ENCODE measurements around the gene ARHGEF1.

The ARHGEF1 gene

GRCh38 chr19:41847351-41848105 lies 35.5 kb upstream of the ARHGEF1 start:
- H3K36me3 ChIP-seq (ENCODE audit: control insufficient read depth in 1 of 2, insufficient read depth in 2 of 2, low read length in 2 of 2), result no peaks in the 10 kb centered on the region
- H4K8ac ChIP-seq (ENCODE audit: low read depth, low read length), result no peak overlapping the region
- no CpG with 5 or more reads among the region's 19 CpGs for WGBS (ENCODE audit: extremely low coverage, insufficient coverage, insufficient read length)
- H3K79me2 ChIP-seq (ENCODE audit: control insufficient read depth, insufficient read depth, low read length, poor library complexity), result no peaks in the 10 kb centered on the region
- H2BK120ac ChIP-seq (ENCODE audit: insufficient read depth, low read length, poor library complexity), result no peak overlapping the region
- H4K12ac ChIP-seq (ENCODE audit: low read depth, low read length), result no peak overlapping the region
- H3K18ac ChIP-seq (ENCODE audit: low read length), result no peak overlapping the region
- no peak overlapping the region for H3K4me2 ChIP-seq (ENCODE audit: low read length)
- H3K9ac ChIP-seq (ENCODE audit: low read length), result no peak overlapping the region
- no peak overlapping the region for H2BK12ac ChIP-seq (ENCODE audit: low read length)
- no peak overlapping the region for H2AK5ac ChIP-seq (ENCODE audit: low read length)
- no peak for DNase-seq
- no peak overlapping the region for H2BK5ac ChIP-seq (ENCODE audit: low read depth, low read length, poor library complexity)
- H3K9me3 ChIP-seq (ENCODE audit: insufficient read depth, low read depth, low read length), result peaks cover 2% of the 10 kb centered on the region
- H3K4me1 ChIP-seq (ENCODE audit: control insufficient read depth in 1 of 2, insufficient read depth in 2 of 2, low read length in 2 of 2), result no peaks in the 10 kb centered on the region
- no peak overlapping the region for H3K4me3 ChIP-seq (ENCODE audit: low read depth, low read length)
- no peak overlapping the region for H2AFZ ChIP-seq (ENCODE audit: insufficient read depth, low read length, poor library complexity)
- H3K79me1 ChIP-seq (ENCODE audit: low read length), result no peaks in the 10 kb centered on the region
- H3K4ac ChIP-seq (ENCODE audit: low read depth, low read length), result no peak overlapping the region
- H3K27me3 ChIP-seq (ENCODE audit: insufficient read depth, low read length), result no peaks in the 10 kb centered on the region
- no peak overlapping the region for H3K14ac ChIP-seq (ENCODE audit: low read length)
- H4K91ac ChIP-seq (ENCODE audit: low read depth, low read length), result no peak overlapping the region
- no peak overlapping the region for H3K23ac ChIP-seq (ENCODE audit: low read length)
- H3K27ac ChIP-seq (ENCODE audit: low read depth, low read length), result no peak overlapping the region

DNA sequence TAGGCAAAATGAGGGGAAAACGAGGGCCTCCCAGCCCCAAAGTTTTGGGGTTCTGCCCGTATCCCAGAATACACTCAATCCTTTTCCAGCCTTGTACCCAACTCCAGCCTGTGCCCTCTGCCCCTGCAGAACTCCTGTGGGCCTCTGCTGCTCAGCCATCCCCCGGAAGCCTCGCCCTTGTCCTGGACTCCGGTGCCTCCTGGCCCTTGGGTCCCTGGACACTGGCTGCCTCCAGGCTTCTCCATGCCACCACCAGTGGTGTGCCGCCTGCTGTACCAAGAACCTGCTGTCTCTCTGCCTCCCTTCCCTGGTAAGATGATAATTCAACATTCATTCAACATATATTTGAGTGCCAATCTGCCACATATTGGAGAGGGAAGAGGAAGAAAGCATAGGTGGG lies 34.3 kb upstream of the ARHGEF1 start:
- Histone ChIP-seq H3K18ac (ENCODE audit: low read length) (no peak overlapping the region), H3K36me3 (ENCODE audit: control insufficient read depth in 1 of 2, insufficient read depth in 2 of 2, low read length in 2 of 2) (no peaks in the 10 kb centered on the region), H2BK5ac (ENCODE audit: low read depth, low read length, poor library complexity) (no peak overlapping the region), H3K14ac (ENCODE audit: low read length) (no peak overlapping the region), H4K8ac (ENCODE audit: low read depth, low read length) (no peak overlapping the region), H3K4me1 (ENCODE audit: control insufficient read depth in 1 of 2, insufficient read depth in 2 of 2, low read length in 2 of 2) (no peaks in the 10 kb centered on the region), H2AFZ (ENCODE audit: insufficient read depth, low read length, poor library complexity) (no peak overlapping the region), H3K27me3 (ENCODE audit: insufficient read depth, low read length) (no peaks in the 10 kb centered on the region), H2BK120ac (ENCODE audit: insufficient read depth, low read length, poor library complexity) (no peak overlapping the region), H3K79me1 (ENCODE audit: low read length) (no peaks in the 10 kb centered on the region), H3K4ac (ENCODE audit: low read depth, low read length) (no peak overlapping the region), H3K4me3 (ENCODE audit: low read depth, low read length) (no peak overlapping the region), H3K23ac (ENCODE audit: low read length) (no peak overlapping the region), H4K91ac (ENCODE audit: low read depth, low read length) (no peak overlapping the region), H4K12ac (ENCODE audit: low read depth, low read length) (no peak overlapping the region), H3K9me3 (ENCODE audit: insufficient read depth, low read depth, low read length) (peaks cover 2% of the 10 kb centered on the region), H2BK12ac (ENCODE audit: low read length) (no peak overlapping the region), H3K9ac (ENCODE audit: low read length) (no peak overlapping the region), H3K27ac (ENCODE audit: low read depth, low read length) (no peak overlapping the region), H2AK5ac (ENCODE audit: low read length) (no peak overlapping the region), H3K79me2 (ENCODE audit: control insufficient read depth, insufficient read depth, low read length, poor library complexity) (no peaks in the 10 kb centered on the region), H3K4me2 (ENCODE audit: low read length) (no peak overlapping the region)
- no CpG with 5 or more reads among the region's 6 CpGs for WGBS (ENCODE audit: extremely low coverage, insufficient coverage, insufficient read length)
- DNase-seq, result no peak

DNA sequence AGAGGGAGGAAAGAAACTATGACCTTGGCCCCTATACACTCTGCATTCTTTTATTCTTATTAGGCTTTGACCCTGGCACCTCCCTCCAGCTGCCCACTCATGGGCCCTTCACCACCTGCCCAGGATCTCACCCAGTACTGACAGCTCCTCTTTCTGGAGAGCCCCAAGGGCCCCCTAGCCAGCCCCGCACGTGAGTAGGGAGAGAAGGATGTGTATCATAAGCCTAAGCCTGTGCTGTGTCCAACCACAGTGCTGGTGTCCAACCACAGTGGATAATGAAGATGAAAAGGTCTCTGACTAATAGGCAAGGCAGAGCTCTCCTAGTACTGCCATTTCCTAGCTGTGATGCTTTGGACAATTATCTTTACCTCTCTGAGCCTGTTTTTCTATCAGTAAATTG lies 33.9 kb upstream of the ARHGEF1 start:
- H3K27ac ChIP-seq (ENCODE audit: low read depth, low read length), result no peak overlapping the region
- H3K4ac ChIP-seq (ENCODE audit: low read depth, low read length), result no peak overlapping the region
- H2AFZ ChIP-seq (ENCODE audit: insufficient read depth, low read length, poor library complexity), result no peak overlapping the region
- H2AK5ac ChIP-seq (ENCODE audit: low read length), result no peak overlapping the region
- no peak overlapping the region for H3K14ac ChIP-seq (ENCODE audit: low read length)
- no peak overlapping the region for H2BK12ac ChIP-seq (ENCODE audit: low read length)
- H3K4me2 ChIP-seq (ENCODE audit: low read length), result no peak overlapping the region
- no peaks in the 10 kb centered on the region for H3K79me1 ChIP-seq (ENCODE audit: low read length)
- H3K18ac ChIP-seq (ENCODE audit: low read length), result no peak overlapping the region
- H4K8ac ChIP-seq (ENCODE audit: low read depth, low read length), result no peak overlapping the region
- no peaks in the 10 kb centered on the region for H3K36me3 ChIP-seq (ENCODE audit: control insufficient read depth in 1 of 2, insufficient read depth in 2 of 2, low read length in 2 of 2)
- DNase-seq, result no peak
- H4K91ac ChIP-seq (ENCODE audit: low read depth, low read length), result no peak overlapping the region
- peaks cover 2% of the 10 kb centered on the region for H3K9me3 ChIP-seq (ENCODE audit: insufficient read depth, low read depth, low read length)
- H3K9ac ChIP-seq (ENCODE audit: low read length), result no peak overlapping the region
- H2BK5ac ChIP-seq (ENCODE audit: low read depth, low read length, poor library complexity), result no peak overlapping the region
- no peaks in the 10 kb centered on the region for H3K27me3 ChIP-seq (ENCODE audit: insufficient read depth, low read length)
- H4K12ac ChIP-seq (ENCODE audit: low read depth, low read length), result no peak overlapping the region
- no CpG with 5 or more reads among the region's 2 CpGs for WGBS (ENCODE audit: extremely low coverage, insufficient coverage, insufficient read length)
- H3K79me2 ChIP-seq (ENCODE audit: control insufficient read depth, insufficient read depth, low read length, poor library complexity), result no peaks in the 10 kb centered on the region
- H3K23ac ChIP-seq (ENCODE audit: low read length), result no peak overlapping the region
- no peaks in the 10 kb centered on the region for H3K4me1 ChIP-seq (ENCODE audit: control insufficient read depth in 1 of 2, insufficient read depth in 2 of 2, low read length in 2 of 2)
- H2BK120ac ChIP-seq (ENCODE audit: insufficient read depth, low read length, poor library complexity), result no peak overlapping the region
- H3K4me3 ChIP-seq (ENCODE audit: low read depth, low read length), result no peak overlapping the region

DNA sequence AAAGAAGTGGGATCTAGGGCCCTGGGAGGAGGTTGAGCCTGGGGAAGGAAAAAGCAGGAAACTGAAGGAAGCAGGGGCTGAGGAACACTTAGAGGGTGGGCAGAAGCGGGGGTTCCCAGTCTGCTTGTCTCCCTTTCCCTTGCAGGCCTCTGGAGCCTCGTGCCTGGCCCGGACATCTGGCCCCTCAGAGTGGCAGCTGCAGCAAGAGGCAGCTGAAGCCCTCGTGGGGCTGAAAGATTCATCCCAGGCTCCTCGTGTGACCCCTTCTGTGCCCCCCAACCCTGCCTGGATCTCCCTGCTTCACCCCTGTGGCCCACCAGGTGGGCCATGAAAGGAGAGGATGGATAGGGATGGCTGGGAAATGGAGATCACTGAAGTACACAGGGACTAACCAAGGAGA lies 32.6 kb upstream of the ARHGEF1 start:
- H2AK5ac ChIP-seq (ENCODE audit: low read length), result no peak overlapping the region
- WGBS (ENCODE audit: extremely low coverage, insufficient coverage, insufficient read length), result no CpG with 5 or more reads among the region's 5 CpGs
- no peak for DNase-seq
- no peak overlapping the region for H3K23ac ChIP-seq (ENCODE audit: low read length)
- no peak overlapping the region for H2BK12ac ChIP-seq (ENCODE audit: low read length)
- no peaks in the 10 kb centered on the region for H3K9me3 ChIP-seq (ENCODE audit: insufficient read depth, low read depth, low read length)
- H2AFZ ChIP-seq (ENCODE audit: insufficient read depth, low read length, poor library complexity), result no peak overlapping the region
- H2BK5ac ChIP-seq (ENCODE audit: low read depth, low read length, poor library complexity), result no peak overlapping the region
- H3K79me2 ChIP-seq (ENCODE audit: control insufficient read depth, insufficient read depth, low read length, poor library complexity), result no peaks in the 10 kb centered on the region
- no peaks in the 10 kb centered on the region for H3K36me3 ChIP-seq (ENCODE audit: control insufficient read depth in 1 of 2, insufficient read depth in 2 of 2, low read length in 2 of 2)
- H3K14ac ChIP-seq (ENCODE audit: low read length), result no peak overlapping the region
- H4K12ac ChIP-seq (ENCODE audit: low read depth, low read length), result no peak overlapping the region
- no peak overlapping the region for H3K9ac ChIP-seq (ENCODE audit: low read length)
- no peak overlapping the region for H4K91ac ChIP-seq (ENCODE audit: low read depth, low read length)
- no peak overlapping the region for H3K4me3 ChIP-seq (ENCODE audit: low read depth, low read length)
- H3K4ac ChIP-seq (ENCODE audit: low read depth, low read length), result no peak overlapping the region
- no peaks in the 10 kb centered on the region for H3K4me1 ChIP-seq (ENCODE audit: control insufficient read depth in 1 of 2, insufficient read depth in 2 of 2, low read length in 2 of 2)
- no peaks in the 10 kb centered on the region for H3K79me1 ChIP-seq (ENCODE audit: low read length)
- H3K18ac ChIP-seq (ENCODE audit: low read length), result no peak overlapping the region
- H3K27me3 ChIP-seq (ENCODE audit: insufficient read depth, low read length), result no peaks in the 10 kb centered on the region
- no peak overlapping the region for H3K4me2 ChIP-seq (ENCODE audit: low read length)
- no peak overlapping the region for H3K27ac ChIP-seq (ENCODE audit: low read depth, low read length)
- H4K8ac ChIP-seq (ENCODE audit: low read depth, low read length), result no peak overlapping the region
- H2BK120ac ChIP-seq (ENCODE audit: insufficient read depth, low read length, poor library complexity), result no peak overlapping the region
